Measurements from ENCODE around the gene SH3BP5L. TPM values are rescaled to one million over a fixed set of nuclear protein-coding genes. Genes with fewer than 3 reads are reported as not detected.

SH3BP5L gene
- total and polyA plus RNA-seq, 3 donors from 2014 or later, result 26.8 to 31.5 (median 31.1) TPM

Small RNA genes within 50 kb of the gene (microRNA-seq; reads per million reads assigned to microRNA genes)
- gene MIR3124 (ENCODE audit: borderline number of aligned reads in 2 of 2, borderline replicate concordance in 1 of 2), result 6.2 to 9.7 reads per million in 2 donors

Small RNA genes within 50 kb of the gene (small RNA-seq; reads per million reads assigned to genes)
- gene MIR3124, result 0 reads per million in 2 donors

Other genes starting within 250 kb of the SH3BP5L start
- not detected for gene OR2T10, start 228.2 kb downstream of the SH3BP5L start, total RNA-seq
- gene OR2T10, start 228.2 kb downstream of the SH3BP5L start, polyA plus RNA-seq (ENCODE audit: insufficient read depth, low read depth, low replicate concordance), result not detected
- gene OR2T11, start 190.8 kb downstream of the SH3BP5L start, total RNA-seq, result not detected
- not detected for gene OR2T11, start 190.8 kb downstream of the SH3BP5L start, polyA plus RNA-seq (ENCODE audit: insufficient read depth, low read depth, low replicate concordance)
- not detected for gene OR2T35, start 180.6 kb downstream of the SH3BP5L start, total RNA-seq
- not detected for gene OR2T35, start 180.6 kb downstream of the SH3BP5L start, polyA plus RNA-seq (ENCODE audit: insufficient read depth, low read depth, low replicate concordance)
- not detected for gene OR2T27, start 170.4 kb downstream of the SH3BP5L start, total RNA-seq
- not detected for gene OR2T27, start 170.4 kb downstream of the SH3BP5L start, polyA plus RNA-seq (ENCODE audit: insufficient read depth, low read depth, low replicate concordance)
- under 1 TPM in 1 of 2 donors, not detected in 1; 0.43 TPM for gene OR14I1, start 123.1 kb downstream of the SH3BP5L start, total RNA-seq
- not detected for gene OR14I1, start 123.1 kb downstream of the SH3BP5L start, polyA plus RNA-seq (ENCODE audit: insufficient read depth, low read depth, low replicate concordance)
- under 1 TPM; 0.43 to 0.79 TPM for gene LYPD8, start 70.2 kb downstream of the SH3BP5L start, total RNA-seq
- 0.91 TPM for gene LYPD8, start 70.2 kb downstream of the SH3BP5L start, polyA plus RNA-seq (ENCODE audit: insufficient read depth, low read depth, low replicate concordance)
- gene ZNF672, start 12.3 kb upstream of the SH3BP5L start, total RNA-seq, result 10 to 100 TPM; 57.3 to 65.0 TPM
- 28.4 TPM for gene ZNF672, start 12.3 kb upstream of the SH3BP5L start, polyA plus RNA-seq (ENCODE audit: insufficient read depth, low read depth, low replicate concordance)
- 10 to 100 TPM; 86.2 to 89.4 TPM for gene ZNF692, start 33.2 kb upstream of the SH3BP5L start, total RNA-seq
- gene ZNF692, start 33.2 kb upstream of the SH3BP5L start, polyA plus RNA-seq (ENCODE audit: insufficient read depth, low read depth, low replicate concordance), result 82.9 TPM
- gene PGBD2, start 80.3 kb upstream of the SH3BP5L start, total RNA-seq, result 10 to 100 TPM; 12.2 to 13.5 TPM
- 18.8 TPM for gene PGBD2, start 80.3 kb upstream of the SH3BP5L start, polyA plus RNA-seq (ENCODE audit: insufficient read depth, low read depth, low replicate concordance)

Data from testis (tissue), 3 donors.